ENCODE data around the gene GGN.
A peak's percentile ranks its signal among the peaks of the same experiment; 100 is the strongest.
"Not testable (repeated sequence)": the region's sequence is repeated elsewhere in the genome, so short reads cannot be mapped to it uniquely, and the experiment has no call there.

GGN gene

GRCh38 chr19:38387550-38388348 lies at the start of gene GGN:
Gene GGN (minus strand): TSS chr19:38388034. CDS start chr19:38387261, 773 bp downstream.
- peak; percentile 91 for DNase-seq

DNA sequence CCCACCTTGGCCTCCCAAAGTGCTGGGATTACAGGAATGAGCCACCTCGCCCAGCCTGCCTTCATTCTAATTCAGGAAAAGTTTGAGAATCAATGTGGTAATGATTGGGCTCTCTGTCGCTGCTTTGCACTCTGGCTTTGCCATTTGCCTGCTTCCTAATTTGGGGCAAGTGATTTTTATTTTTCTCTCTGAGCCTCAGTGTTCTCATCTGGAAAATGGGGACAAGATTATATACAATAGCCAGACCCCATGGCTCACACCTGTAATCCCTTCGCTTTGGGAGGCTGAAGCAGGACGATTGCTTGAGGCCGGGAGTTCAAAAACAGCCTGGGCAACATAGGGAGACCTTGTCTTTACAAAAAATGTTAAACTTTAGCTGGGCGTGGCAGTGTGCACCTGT lies 49.5 kb upstream of the GGN start:
- no peak for DNase-seq

DNA sequence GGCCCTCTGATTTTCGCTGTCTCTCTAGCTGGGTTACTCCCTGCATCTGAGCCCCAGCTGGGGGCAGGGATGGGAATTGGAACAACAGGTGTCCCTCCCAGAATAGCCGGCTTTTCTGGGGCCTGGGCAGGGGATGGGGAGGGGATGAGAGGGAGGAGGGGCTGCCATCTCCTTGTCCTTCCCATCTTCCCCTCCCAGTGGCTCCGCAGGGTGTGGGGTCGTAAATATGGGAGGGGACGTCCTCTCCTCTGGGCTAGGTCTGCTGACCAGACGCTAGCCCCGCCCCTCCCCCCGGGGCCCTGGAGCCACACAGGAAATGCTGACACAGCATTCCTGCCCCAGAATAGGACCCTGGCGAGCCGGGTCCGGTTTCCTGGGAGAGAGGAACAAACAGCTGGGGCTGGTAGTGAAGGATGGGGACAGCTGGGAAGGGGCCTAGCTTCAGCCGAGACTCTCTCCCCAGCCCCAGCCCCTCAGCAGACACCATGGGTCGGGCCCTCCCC lies 46.8 kb upstream of the GGN start:
- no peak for DNase-seq

DNA sequence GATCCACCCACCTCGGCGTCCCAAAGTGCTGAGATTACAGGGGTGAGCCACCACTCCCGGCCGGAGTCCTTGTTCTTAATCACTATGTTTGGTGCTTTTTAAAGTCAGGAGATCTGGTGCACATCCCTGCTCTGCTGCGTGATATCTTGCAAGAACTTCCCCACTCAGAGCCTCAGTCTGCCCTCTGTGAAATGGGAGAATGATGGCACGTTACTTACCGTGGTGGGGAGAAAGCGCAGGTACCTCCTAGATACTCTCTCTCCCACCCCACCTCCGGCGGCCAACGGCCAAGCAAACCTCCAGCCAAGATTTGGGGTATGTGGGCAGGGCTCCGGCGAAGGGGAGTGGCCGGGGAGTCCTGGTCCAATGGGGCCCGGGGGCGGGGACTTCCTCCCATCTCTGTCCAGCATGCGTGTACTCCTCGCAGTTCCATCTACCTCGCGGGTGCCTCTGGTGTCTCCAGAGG lies 45.5 kb upstream of the GGN start, which contains the start of gene RYR1:
Gene RYR1, plus strand, starts transcription at position 424 of the 466 bp plus-strand sequence. CDS start 139 bp downstream, outside the sequence.
- peak; percentile 88 for DNase-seq

GRCh38 chr19:38430931-38431330 lies 43.1 kb upstream of the GGN start:
- no peak for DNase-seq

DNA sequence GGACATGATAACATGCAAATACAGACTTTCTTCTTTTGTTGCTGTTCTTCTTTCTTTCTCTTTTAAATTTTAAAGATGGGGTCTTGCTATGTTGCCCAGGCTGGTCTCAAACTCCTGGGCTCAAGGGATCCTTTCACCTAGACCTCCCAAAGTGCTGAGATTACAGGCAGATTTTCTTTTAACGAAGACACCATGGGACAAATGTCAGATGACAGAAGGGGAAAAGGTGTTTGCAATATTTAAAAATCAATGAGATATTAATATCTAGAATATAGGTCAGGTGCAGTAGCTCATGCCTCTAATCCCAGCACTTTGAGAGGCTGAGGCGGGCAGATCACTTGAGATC lies 42.0 kb upstream of the GGN start:
- no peak for DNase-seq

DNA sequence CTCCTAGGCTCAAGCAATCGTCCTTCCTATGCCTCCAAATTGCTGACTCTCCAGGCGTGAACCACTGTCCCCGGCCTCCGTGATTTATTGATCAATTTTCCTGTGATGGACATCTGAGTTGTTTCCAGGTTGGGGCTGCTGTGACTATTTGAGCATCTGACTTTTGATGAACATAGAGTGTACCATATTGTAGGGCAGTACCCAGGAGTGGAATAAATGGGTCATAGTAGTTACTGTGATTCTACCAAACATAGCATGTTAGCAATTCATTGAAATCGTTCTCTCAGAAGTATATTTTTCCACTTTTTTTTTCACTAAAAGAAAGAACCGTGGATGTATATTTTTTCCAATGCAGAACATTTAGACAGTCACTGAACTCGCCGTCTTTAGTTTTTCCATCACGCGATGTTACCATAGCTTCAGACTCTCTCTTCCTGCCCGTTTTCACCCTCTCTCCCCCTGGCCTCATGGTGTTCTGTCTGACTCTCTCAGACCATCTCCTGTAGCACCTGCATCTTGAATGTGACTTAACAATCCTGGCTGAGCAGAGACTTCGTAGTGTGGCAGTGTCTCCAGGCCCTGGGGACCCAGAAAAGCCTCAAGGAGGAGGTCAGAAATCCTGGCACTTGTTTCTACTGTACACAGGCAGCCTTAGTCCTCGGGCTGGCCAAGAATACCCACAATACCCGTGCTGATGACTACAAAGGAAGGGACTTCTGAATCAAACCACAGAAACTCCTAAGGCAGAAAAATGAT lies 41.4 kb upstream of the GGN start:
- peak; percentile 75 for DNase-seq

- DNase-seq: peak; percentile 83
These were observed 39.3 kb upstream of the GGN start for GRCh38 chr19:38427035-38427677.

DNA sequence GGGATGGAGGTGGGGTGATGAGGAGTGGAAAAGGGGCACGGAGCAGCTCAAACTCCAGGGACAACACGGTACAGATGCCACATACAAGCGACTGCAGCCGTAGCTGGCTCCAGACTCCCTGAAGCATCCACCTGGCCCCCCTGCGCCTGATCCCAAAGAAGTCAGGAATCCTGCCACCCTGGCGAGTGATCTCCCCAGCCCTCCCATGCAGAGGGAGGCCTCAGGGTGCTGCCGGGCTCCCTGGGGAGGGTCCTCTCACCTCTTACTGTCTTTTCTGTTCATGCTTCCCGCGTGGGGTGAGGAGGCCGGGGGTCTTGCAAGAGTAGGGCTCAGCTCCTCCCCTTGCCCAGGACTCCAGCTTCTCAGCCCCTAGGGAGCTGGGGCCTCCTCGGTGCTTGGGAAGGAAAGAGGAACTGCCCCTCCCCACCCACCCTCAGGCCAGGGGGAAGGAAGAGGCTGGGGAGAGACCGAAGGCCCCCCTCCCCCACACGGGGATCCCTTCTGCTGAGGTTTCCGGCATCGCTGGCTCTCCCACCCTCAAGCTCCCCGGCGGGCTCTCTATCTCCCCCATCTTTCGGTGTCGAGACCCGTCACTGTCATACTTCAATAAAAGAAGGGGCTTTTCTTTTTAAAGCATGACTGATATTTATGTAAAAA lies 38.1 kb upstream of the GGN start, which contains the start of gene RASGRP4:
Gene RASGRP4, minus strand, starts transcription at position 410 of the 657 bp plus-strand sequence. Its CDS starts 128 bp downstream, at position 282.
- DNase-seq: peak; percentile 83

DNA sequence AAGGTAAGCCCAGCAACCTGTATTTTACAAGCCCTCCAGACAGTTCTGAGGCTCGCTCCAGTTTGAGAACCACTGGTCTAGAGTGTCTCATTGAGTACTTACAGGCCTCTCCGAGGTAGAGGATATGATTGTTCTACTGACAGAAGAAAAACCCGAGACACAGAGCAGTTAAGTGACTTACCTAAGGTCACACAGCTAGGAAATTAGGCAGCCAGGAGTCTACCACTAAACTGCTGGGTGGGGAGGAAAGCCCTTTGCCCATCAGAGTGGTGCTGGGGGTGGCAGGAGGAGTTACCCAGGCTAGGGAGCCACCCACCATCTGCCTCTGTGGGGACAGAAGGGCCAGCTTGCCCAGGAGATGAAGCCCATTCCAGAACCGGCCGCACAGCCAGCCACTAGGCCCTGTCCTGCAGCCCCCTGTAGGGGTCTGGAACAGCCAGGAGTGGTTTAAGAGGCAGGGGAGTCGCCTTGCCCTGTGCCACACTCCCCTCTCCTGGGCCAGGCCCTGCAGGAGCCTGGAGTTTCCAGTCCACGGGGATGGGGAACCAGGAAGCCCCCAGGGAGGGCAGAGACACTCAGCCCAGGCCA lies 37.5 kb upstream of the GGN start:
- no peak for DNase-seq

GRCh38 chr19:38424272-38424671 lies 36.4 kb upstream of the GGN start:
- no peak for DNase-seq

- no peak for DNase-seq
These were observed 34.6 kb upstream of the GGN start for GRCh38 chr19:38422438-38422837.

DNA sequence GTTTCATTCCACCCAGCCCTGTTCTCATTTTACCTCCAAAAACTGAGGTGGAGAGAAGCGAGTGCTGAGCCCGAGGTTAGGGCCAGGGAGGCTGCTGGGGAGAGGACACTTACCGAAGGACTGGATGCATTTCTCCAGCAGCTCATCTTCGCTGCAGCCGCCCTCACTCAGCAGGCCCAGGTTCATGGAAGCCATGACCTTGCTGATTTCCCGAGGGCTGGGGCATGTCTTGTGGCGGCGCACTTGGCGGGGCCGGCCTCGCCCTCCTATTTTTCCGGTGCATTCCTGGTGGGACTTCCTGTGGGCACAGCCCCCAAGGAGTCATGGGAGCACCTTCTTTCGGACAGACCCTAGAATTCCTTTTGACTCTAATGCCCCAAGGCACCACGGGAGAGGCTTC lies 34.0 kb upstream of the GGN start:
- no peak for DNase-seq

DNA sequence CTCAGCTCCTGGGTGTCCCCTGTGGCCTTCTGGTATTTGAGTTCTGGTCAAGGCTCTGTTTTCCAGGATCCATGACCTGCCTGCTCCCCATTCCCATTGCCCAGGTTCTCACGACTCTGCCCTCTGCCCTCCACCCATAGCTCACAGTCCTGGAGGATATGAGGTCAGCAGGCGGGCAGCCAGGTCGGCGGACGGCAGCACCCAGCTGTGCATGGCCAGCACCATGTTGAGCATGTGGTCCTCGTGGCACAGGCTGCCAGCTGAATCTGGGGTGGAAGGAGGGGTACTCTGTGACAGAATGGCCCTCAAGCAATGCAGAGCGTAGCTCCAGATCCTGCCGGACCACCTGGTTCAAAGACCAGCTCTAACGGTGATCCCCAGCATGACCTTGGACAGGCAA lies 33.1 kb upstream of the GGN start:
- DNase-seq: no peak

DNA sequence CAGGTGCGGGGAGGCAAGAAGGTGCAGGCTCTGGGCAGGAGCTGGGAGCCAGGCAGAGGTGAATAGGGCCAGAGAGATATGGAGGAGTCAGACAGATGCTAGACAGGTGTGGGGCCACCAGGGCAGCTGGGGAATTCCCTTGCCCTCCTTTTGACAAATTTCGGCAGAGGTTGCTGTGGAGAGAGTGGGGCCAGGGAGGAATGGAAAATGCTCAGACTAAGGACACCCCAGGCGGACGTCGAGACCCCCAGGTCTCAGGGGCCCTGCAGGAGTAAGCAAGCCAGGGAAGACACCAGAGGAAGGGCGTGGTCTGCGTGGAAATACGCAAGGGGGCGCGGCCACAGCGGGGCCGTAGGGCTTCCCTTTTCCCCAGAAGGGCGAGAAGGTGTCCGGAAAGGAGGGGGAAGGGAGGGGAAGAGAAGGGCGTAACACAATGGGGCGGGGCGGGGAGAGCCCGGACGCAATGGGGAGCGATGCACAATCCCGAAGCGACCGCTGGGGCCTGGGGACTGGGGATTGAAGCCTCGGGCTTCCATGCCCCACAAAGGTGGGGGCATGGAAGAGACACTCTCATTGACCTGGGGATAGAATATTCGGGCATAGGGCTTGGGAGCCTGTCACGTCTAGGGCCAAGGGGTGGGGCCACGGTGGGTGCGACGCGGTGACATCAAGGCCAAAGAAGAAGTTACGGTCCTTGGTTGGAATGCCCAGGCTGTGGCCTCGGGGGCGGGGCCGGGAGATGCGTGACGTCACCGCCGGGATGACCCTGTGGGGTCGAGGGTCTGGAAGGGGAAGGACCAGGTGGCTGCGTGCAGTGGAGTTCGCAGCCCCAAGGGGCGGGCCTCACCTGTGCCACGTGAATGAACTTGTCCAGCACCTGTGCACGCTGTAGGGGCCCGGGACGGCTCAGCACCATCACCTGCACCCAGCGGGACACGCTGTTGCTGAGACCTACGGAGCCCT lies 30.0 kb upstream of the GGN start:
- DNase-seq: peak; percentile 84

- no peak for DNase-seq
These were observed 29.3 kb upstream of the GGN start for GRCh38 chr19:38417146-38417543.

- DNase-seq: no peak
These were observed 25.6 kb upstream of the GGN start for GRCh38 chr19:38413416-38413815.

DNA sequence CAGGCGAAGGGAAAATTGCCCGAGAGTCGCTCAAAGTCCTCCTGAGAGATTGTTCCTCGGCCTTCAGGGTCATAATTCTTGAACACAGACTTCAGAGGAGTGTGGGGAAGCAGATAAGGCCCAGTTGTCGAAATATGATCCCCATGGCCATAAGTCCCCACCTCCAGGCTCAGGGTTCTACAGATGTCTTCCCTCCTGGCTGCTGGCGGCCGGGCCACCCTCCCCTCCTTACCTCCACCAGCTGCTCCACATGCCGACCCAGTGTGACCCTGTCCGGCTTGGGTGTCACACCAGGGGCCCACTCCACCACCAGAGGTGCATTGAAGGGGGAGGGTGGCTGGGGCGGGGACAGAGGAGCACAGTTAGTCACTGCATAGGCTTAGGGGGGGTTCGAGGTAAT lies 25.1 kb upstream of the GGN start:
- no peak for DNase-seq

- no peak for DNase-seq
These were observed 24.7 kb upstream of the GGN start for GRCh38 chr19:38412491-38412890.

- DNase-seq: not testable (repeated sequence)
These were observed 24.1 kb upstream of the GGN start for GRCh38 chr19:38411898-38412297.

All from activated effector memory CD4-positive, alpha-beta T cell treated with anti-CD3 and anti-CD28 coated beads, Interleukin-2, amount 50 U/mL, for 16 hours (primary cell).